ENCODE results near the gene SGSM2. TPM values are rescaled to one million over a fixed set of nuclear protein-coding genes. Genes with fewer than 3 reads are reported as not detected.

Gene SGSM2, protein sequence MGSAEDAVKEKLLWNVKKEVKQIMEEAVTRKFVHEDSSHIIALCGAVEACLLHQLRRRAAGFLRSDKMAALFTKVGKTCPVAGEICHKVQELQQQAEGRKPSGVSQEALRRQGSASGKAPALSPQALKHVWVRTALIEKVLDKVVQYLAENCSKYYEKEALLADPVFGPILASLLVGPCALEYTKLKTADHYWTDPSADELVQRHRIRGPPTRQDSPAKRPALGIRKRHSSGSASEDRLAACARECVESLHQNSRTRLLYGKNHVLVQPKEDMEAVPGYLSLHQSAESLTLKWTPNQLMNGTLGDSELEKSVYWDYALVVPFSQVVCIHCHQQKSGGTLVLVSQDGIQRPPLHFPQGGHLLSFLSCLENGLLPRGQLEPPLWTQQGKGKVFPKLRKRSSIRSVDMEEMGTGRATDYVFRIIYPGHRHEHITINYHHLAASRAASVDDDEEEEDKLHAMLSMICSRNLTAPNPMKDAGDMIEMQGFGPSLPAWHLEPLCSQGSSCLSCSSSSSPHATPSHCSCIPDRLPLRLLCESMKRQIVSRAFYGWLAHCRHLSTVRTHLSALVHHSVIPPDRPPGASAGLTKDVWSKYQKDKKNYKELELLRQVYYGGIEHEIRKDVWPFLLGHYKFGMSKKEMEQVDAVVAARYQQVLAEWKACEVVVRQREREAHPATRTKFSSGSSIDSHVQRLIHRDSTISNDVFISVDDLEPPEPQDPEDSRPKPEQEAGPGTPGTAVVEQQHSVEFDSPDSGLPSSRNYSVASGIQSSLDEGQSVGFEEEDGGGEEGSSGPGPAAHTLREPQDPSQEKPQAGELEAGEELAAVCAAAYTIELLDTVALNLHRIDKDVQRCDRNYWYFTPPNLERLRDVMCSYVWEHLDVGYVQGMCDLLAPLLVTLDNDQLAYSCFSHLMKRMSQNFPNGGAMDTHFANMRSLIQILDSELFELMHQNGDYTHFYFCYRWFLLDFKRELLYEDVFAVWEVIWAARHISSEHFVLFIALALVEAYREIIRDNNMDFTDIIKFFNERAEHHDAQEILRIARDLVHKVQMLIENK
- total RNA-seq (2022; extraction: Qiagen RNA extraction), result 31.5 to 46.1 TPM (median 41.6 TPM) in 5 replicates

DNA sequence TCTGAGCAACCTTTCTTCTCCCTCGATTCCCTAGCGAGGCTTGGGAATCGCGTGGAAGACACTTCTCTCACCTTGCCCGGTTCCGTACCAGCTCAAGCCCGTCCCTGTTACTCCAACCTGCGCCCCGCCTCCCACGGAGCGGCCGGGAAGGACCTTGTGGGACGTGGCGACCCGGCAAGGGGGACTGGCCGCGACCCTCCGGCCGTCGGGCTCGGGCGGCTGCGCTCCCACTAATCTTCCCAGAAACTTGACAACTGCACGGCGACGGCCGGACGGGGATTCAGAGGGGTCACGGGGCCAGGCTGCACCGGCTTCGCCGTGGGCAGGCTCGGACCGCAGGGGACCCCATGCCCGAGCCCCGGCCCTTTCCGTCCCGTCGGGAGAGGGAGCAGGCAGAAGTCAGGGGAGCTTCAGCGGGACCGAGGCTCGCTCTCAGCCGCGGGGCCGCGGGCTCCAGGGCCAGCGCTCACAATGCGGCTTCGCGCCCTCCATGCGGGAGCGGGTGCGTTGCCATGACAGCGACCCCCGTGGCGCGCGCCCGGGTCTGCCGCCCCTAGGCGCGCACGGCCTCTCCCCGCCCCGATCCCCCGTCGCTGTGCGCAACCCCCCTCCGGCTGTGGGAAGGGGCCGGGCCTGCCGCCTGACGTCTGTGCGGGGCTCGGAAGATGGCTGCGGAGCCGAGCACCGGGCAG, at the start of gene SGSM2:
Gene SGSM2, plus strand, starts transcription at position 650 of the 692 bp plus-strand sequence. CDS start 188 bp downstream, outside the sequence.

DNA sequence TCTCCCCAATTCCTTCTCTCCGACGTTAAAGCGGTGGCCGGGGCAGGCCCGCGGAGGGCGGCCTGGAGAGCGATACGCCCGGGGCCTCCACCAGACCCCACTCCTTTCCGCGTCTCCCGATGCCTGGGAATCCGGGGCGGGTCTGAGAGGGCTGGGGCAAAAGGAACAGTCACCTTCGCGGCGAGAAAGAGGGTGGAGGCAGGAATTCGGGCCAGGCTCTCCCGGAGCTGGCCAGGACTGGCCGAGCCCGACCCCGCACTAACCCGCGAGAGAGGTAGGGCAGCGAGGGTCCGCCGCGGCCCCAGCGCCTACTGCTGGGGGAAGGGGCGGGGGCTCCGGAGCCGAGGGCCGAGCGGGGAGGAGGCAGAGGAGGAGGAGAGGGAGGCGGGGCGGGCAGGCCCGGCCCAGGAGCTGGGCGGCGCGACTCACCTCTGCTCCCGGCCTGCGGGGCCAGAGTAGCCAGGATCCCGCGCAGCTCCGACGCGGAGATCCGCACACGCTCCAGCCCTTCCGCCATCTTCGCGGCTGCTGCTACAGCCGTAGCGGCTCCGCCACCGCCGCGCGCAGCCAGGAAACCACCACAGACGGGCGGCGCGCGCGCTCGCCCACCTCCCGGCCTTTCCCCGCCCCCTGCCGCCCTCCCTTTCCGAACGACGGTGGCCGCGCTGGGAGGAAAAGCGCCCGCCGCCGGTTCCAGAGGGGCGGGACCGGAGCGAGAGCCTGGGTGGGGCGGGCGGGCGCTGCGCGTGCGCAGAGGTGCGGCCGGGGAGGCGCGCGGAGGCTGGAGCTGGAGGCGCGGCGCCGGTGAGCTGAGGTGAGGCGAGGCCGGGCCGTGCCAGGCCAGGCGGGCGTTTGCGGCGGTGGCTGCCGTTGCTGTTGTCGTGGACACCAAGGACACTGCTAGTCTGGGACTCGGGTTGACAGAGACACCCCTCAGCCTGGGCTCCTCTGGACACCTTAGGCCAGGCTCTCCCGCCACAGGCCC, 33.8 kb upstream of the SGSM2 start, which contains the start of the genes SMG6 and SRR:
Gene SMG6, minus strand, starts transcription at position 582 of the 985 bp plus-strand sequence. Its CDS starts 65 bp downstream, at position 517.
Gene SRR, plus strand, starts transcription at position 747 of the 985 bp plus-strand sequence. CDS start 11,611 bp downstream, outside the sequence.

DNA sequence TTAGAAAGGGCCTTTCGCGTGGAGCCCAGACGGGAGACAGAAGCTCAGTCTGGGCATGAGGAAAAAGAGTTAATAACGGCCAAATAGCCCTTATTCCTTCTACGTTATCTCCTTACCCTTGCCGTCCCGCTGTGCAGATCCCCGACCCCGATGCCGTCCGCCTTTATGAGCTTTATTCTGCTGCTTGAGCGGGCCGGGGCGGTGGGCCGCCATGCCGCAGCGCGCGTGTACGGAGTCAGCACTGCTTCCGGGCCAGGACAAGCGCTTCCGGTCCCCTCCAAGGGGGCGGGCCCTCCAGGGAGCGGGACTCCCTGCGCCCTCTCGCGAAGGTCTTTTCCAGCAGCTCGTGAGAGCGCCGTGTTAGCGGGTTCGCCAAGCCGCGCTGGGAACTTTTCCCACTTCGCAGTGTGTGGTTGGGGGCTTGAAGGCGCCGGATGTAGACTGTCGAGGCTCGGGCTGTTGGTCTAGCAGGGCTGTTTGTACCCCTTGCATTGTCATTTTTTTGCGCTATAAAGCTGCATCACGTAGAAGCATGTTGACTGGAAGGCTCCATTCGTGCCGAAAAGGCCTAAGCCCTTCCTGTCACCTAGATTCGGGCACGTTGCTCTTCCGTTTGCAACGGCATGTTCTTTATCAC, 968 bp upstream of the SGSM2 start, which contains the start of gene TSR1:
Gene TSR1, minus strand, starts transcription at position 243 of the 637 bp plus-strand sequence. Its CDS starts 30 bp downstream, at position 213.

DNA sequence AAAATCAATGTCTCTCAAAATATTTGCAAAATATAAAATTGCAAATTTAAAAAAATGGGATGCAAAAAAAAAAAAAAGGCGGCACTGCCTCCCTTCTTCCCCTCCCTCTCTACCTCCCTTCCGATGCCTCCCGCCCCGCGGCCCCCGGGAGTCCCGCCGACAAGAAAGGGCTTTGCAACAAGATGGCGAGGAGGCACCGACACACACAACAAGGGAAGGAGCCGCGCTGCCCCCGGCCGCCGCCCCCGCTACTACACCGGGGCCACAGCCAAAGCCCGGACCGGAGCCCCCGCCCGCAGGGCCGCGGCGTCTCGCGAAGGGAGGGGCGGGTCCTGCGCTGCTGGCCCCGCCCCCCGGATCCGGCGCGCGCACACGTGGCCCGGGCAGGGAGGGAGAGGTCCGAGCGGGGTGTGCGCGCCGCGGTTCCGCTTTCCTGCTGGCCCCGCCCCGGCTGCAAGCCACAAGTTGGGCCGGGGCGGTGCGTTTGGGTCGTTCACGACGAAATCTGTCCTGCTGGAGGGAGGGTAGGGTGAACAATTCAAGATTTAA, 63.6 kb downstream of the SGSM2 start, which contains the start of gene MNT:
Gene MNT, minus strand, starts transcription at position 184 of the 549 bp plus-strand sequence. CDS start 348 bp downstream, outside the sequence.

Other genes starting within 250 kb of the SGSM2 start
- 20.1 to 27.2 TPM (median 22.9 TPM) in 5 replicates for gene SMG6, start 33.7 kb upstream of the SGSM2 start, total RNA-seq (2022; extraction: Qiagen RNA extraction)
- gene SRR, start 33.6 kb upstream of the SGSM2 start, total RNA-seq (2022; extraction: Qiagen RNA extraction), result 5.1 to 12.5 TPM (median 8.5 TPM) in 5 replicates
- gene TSR1, start 1.0 kb upstream of the SGSM2 start, total RNA-seq (2022; extraction: Qiagen RNA extraction), result 55.3 to 64.0 TPM (median 59.8 TPM) in 5 replicates
- gene MNT, start 63.6 kb downstream of the SGSM2 start, total RNA-seq (2022; extraction: Qiagen RNA extraction), result 13.1 to 18.5 TPM (median 16.0 TPM) in 5 replicates
- 27.3 to 33.2 TPM (median 31.9 TPM) in 5 replicates for gene METTL16, start 174.4 kb downstream of the SGSM2 start, total RNA-seq (2022; extraction: Qiagen RNA extraction)

All from A549 treated with Mapracorat at 1 μM for 4 hours (cell line).